Measurements from ENCODE around the gene EFL1. TPM values are rescaled to one million over a fixed set of nuclear protein-coding genes. Genes with fewer than 3 reads are reported as not detected.
"Not testable (repeated sequence)": the region's sequence is repeated elsewhere in the genome, so short reads cannot be mapped to it uniquely, and the experiment has no call there.

The EFL1 gene
- polyA plus RNA-seq (ENCODE audit: insufficient read length in 10 of 10): 10 to 100 TPM; 10.8 to 16.3 (median 12.9) TPM
- long read RNA-seq, donor 1, partial matches to known transcripts: 0 of 2 reads
- long read RNA-seq, donor 1, other reads (novel, unspliced or antisense): 0 of 2 reads
- long read RNA-seq, donor 2: 0 reads
- long read RNA-seq, donor 3: 0 reads
- long read RNA-seq, donor 4: 0 reads
- long read RNA-seq, donor 5: 0 reads
- long read RNA-seq, donor 6, partial matches to known transcripts: 0 of 1 reads
- long read RNA-seq, donor 6, other reads (novel, unspliced or antisense): 0 of 1 reads
- long read RNA-seq, donor 7, partial matches to known transcripts: 0 of 1 reads
- long read RNA-seq, donor 7, other reads (novel, unspliced or antisense): 0 of 1 reads
- long read RNA-seq, donor 8: 0 reads
- long read RNA-seq, donor 9, partial matches to known transcripts: 0 of 1 reads
- long read RNA-seq, donor 9, other reads (novel, unspliced or antisense): 0 of 1 reads

DNA sequence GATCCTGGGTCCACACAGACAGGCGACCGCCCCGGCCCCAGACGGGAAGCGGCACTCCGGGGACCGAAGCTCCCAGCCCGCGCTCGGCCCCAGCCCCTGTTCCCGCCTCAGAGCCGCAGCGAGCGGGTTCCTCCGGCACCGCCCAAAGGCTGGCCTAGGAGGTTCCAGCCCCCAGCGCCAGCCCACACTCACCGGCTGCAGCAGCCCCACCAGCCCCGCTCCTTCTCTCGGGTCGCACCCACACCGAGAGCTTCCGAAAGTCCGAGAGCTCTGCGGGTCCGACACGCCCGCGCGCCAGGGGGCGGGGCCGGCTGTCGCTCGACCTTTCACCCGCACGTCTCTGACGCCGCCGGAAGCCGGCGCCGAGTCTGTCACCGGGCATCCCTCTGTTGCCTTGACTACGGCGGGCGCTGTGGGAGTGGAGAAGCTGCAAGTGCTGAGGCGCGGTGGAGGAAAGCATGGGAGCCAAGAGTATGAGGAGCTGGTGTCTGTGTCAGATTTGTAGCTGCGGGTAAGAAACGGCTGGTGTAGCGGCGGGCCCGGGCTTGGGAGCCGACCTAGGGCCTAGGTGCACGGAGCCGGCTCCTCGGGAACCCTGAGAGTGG is at the start of gene EFL1, which contains the start of gene SAXO2:
Gene EFL1 (minus strand): TSS at position 313 of the 605 bp plus-strand sequence. CDS start 956 bp downstream, outside the sequence.
Gene SAXO2 (plus strand): TSS at position 397 of the 605 bp plus-strand sequence. CDS start 62 bp downstream, at position 459.
- DNase-seq: peak; percentile 72 to 95 (median 90)

DNA sequence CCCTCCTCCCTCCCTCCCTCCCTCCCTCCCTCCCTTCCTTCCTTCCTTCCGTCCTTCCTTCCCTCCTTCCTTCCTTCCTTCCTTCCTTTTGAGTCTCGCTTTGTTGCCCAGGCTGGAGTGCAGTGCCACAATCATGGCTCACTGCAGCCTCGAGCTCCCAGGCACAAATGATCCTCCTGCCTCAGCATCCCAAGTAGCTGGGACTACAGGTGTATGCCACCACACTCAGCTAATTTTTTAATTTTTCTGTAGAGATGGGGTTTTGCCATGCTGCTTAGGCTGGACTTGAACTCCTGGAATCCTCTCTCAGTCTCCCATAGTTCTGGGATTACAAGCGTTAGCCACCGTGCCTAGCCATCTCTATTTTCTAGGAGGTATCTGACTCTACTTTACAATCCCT is 48.8 kb upstream of the EFL1 start:
- not testable (repeated sequence) for DNase-seq

DNA sequence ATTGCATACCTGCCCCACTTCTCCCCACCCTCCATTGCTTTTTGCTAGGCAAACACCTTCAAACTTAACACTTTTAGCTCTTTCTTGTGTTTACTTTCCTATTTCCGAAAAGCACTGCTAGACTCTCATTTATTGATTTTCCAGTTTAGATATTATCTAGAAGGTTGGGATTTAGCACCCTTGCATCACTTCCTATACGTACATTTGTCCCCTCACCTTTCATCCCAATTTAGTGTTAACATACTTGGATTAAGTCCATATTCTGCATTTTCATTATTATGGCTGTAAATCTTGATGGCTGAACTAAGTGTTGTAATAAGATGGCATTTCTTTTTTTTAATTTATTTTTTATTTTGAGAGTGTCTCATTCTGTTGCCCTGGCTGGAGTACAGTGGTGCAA is 47.3 kb upstream of the EFL1 start:
- DNase-seq: no peak

DNA sequence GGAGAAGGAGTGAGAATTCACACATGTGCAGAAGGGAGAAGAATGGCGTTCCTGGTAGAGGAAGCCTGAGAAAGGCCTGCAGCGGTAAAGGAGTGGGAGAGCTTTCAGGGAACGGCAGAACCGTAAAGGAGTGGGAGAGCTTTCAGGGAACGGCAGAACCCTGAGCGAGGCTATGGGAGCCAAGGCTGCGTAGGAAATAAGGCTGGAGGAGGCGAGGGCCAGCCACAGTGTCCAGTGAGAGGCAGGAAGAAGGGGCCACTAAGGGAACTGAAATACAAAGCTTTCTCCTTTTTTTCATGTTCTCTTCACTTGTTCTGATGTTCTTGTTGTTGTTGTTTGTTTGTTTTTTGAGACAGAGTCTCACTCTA is 45.2 kb upstream of the EFL1 start:
- no peak for DNase-seq

DNA sequence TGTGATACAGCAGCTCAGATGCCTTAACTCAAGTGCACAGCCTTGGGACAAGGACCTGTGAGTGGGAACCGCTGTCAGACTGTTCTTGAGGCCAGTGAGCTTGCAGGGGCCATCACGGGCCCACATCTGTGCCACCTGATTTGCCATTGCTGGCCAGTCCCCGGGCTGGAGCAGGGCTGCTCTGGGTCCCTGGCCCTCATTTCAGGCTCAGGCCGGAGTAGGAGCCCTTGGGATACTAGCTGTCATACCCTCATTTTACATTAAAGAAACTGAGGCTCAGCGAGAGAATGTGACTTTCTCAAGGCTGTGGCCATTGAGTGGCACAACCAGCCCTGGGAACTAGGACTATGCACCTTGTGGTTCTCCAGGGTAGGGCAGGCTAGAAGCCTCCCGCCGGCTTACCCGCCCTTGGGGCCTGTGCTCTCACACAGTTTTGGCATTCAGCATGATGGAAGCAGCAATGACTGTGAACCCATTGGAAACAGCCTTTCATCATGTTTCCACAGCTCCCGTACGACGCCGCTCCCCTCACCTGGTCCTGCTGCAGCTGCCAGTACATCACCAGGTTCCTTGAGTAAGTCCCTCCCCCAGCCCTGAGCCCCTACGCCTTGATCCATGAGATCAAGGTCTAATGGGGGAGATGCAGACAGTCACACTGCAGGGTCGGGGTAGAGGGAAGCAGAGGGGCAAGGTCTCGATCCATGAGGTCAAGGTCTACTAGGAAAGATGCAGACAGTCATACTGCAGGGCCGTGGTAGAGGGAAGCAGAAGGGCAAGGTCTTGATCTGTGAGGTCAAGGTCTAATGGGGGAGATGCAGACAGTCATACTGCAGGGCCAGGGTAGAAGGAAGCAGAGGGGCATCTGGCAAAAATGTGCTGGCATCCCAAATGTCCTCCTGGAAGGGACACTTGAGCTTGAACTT is 44.5 kb upstream of the EFL1 start:
- DNase-seq: no peak

DNA sequence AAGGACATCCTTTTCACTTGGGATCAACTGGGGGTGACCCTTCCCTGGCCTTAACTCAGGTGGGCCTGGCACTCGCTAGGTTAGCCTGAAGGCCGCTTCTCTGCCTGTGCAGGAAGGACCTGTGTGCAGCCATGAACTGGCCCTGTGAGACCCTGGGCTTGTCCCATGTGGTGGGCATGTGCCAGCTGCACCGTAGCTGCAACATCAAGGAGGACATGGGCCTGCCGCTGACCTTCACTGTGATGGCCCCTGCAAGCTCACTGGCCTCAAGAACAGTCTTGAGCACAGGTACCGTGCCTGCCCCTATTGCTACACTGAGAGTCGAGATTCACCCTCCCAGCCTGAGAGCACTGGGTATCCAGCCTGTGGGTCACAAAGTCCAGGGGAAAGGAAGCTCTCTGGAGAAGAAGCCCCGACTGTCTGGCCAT is 43.1 kb upstream of the EFL1 start:
- DNase-seq: no peak

DNA sequence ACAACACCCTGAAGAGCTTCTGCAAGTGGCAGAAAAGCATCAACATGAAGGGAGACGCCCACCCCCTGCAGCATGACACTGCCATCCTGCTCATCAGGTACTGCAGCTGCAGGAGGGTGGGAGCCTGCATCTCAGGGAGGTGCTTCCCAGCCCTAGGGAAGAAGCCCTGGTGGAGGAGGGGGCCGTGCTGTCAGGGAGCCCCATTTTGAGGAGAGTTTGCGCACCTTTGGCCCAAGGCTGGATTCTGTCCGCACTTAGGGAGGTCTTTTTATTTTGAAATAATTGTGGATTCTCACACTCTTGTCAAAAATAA is 42.2 kb upstream of the EFL1 start:
- no peak for DNase-seq

DNA sequence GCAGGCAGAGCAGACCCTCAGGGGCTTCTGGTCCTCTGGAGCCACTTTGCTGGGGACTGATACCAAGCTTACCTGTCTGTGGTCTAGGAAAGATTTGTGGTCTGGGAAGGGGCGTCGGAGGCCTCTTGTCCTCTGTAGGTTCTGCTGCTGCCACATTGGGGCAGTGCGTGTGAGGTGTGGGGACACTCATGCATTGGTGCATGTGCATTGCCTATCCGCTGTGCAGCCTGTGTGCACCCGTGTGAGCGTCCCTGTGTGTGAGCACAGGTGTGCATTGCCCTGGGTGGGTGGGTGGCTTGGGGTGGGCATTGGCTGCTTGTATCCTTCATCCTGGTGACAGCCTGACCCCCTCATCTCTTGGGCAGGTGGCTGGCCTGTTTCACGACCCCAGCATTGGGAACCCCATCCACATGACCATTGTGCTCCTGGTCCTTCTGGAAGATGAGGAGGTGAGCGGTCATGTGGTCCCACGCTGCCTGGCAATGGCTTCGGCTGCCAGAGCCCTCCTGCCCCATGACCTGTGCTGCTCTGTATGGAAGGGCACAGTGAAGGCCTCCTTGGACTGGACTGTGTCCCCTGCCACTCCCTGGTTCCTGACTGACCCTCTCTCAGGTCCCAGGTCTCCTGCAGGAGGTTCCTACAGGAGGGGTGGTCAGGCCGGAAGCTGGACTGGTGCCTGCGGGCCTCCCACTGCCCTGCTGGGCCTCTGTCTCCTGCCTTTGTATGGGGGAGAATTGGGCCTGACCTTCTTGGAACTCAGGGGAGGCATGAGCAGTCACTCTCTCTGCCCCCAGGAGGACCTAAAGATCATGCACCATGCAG is 41.6 kb upstream of the EFL1 start:
- DNase-seq: no peak

DNA sequence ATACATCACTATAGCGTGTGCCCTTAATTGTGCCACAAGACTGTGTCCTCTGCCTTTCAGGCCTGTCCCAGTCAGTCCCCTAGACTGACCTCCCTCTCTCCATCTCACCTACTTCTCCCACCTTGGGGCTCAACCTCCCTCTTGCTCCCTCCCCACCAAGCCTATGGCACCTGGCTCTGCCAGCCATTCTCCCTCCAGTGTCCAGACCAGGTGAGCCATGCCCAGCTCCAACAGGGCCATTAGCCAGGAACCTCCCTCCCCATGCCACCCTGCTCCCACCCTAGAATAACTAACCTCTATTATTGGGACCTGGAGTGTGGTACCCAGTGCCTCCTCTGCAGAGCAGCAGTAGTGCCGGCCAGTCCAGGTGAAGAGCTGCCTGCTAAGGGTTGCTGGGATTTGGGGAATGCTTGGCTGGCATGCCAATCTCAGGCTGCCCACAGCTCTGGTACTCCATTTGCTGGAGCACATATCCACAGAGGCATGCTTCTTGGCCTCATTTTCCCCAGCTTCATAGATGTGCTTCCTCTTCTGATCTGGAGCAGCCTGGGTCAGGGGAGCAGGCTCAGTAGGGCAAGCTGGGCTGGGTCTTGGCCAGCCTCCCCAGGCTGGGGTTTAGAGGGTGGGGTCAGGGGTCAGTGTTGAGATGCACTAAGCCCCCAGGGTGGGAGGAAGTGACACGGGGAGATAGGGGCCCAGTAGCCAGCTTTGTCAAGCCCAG is 38.9 kb upstream of the EFL1 start:
- DNase-seq: no peak

DNA sequence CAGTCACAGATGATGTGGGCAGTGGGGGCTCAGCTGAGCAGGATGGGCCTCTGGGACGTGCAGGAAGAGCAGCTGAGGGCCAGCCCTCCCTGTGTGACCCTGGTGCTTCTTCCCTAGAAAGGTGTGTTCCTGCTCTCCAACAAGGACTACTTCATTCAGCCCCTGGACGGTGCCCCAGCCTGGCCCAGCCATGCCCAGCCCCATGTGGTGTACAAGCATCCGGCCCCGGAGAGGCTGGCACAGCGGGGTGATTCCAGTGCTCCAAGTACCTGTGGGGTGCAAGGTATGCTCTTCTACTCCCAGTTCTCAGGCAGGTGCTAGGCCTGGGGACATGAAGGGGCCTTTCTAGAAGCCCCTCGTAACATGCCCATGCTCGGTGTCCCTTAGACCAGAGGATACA is 38.3 kb upstream of the EFL1 start:
- no peak for DNase-seq

DNA sequence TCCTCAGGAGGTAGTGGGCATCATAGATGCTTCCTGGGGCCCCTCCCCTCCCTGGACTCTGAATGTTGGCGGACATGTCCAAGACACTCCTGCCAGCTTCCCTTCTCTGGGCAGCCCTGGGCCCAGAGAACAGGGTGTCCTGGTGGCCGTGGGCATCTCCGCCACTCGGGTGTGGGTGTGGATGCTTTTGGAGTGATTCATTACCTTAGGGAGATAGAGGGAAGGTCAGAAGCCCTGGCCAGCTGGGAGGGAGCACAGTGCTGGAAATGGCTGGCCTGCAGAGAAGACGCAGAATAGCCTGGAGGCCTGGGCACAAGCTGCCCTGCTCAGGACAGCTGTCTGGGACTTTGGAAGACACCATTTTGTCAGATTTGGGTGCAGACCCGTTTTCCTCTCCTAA is 37.8 kb upstream of the EFL1 start:
- not testable (repeated sequence) for DNase-seq

DNA sequence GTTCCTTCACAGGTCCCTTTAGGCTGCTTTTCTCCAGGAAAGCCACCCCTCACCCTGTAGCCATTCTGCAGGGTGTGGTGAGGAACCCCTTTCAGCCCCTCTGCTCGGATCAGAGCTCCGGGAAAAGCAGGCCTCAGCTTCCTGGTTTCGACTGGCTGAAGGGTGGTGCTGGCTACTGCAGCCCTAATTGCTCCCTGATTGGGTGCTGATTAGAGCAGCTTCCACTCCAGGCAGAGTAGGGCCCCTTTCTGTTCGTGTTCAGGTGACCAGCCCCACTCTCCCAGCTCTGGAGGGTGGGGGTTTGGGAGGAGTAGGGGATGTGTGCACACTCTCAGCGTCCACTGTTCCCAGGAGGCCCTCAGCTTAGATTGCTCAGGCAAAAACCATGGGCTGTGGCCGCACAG is 37.0 kb upstream of the EFL1 start:
- DNase-seq: not testable (repeated sequence)

DNA sequence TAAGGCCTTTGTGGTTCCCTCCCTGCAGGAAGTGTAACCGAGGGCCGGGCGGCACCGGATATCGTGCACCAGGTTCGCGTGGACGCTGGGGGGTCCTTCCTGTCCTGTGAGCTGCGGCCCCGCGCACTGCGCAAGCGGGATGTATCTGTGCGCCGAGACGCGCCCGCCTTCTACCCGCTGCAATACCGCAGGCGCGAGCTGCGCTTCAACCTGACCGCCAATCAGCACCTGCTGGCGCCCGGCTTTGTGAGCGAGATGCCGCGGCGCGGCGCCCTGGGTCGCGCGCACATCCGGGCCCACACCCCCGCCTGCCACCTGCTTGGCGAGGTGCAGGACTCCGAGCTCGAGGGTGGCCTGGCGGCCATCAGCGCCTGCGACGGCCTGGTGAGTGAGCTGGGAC is 36.0 kb upstream of the EFL1 start:
- no peak for DNase-seq

DNA sequence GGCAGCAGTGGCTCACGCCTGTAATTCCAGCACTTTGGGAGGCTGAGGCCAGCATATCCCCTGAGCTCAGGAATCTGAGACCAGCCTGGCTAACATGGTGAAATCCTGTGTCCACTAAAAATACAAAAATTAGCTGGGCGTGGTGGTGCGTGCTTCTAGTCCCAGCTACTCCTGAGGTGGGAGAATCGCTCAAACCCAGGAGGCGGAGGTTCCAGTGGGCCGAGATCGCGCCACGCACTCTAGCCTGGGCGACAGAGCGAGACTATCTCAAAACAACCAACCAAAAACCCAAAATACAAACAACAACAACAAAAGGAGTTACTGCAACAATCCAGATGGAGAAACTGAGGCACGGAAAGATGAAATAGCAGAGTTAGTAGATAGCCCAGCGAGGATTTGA is 35.5 kb upstream of the EFL1 start:
- DNase-seq: no peak

DNA sequence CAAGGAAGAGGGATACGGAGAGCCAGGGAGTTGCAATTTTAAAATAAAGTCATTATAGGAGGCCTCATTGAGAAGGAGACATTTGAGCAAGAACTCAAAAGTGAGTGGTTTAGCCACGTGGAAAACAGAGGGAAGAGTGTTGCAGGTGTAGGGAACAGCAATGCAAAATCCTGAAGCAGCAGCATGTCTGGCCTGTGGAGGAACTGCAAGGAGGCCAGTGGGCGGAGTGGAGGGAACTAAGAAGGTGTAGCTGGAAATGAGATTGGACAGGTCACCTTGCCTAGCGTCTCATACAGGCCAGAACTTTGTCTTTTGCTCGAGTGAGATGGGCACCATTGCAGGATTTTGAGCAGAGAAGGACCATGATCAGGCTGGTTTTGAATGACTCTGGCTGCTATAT is 35.0 kb upstream of the EFL1 start:
- no peak for DNase-seq

DNA sequence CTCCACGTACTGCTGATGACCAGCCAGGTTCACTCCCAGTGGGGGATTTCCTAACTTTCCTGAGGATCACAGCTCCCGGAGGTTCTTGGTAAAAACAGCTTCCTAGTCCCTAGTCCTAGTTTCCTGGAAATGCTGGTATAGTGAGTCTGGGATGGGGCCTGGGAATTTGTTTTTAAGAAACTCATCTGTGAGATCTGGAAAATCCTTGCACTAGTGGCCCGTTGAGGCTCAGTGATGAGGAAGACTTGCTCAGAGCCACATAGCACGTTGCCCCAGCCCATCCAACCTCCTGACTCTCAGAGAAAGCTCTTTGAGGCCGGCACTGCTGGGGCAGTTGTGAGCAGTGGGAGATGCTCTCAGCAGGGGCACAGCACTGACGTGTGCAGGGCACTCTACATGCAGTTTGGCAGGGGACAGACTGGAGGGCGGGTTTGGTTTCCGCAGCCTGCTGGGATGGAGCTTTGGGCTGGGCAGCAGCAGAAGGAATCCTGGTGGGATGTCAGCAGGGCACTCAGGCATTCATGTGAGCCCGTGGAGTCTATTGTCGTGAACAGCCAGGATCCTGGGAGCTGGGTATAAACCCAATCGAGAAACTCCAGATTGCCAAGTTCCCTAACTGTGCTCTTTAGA is 31.6 kb upstream of the EFL1 start:
- DNase-seq: no peak

DNA sequence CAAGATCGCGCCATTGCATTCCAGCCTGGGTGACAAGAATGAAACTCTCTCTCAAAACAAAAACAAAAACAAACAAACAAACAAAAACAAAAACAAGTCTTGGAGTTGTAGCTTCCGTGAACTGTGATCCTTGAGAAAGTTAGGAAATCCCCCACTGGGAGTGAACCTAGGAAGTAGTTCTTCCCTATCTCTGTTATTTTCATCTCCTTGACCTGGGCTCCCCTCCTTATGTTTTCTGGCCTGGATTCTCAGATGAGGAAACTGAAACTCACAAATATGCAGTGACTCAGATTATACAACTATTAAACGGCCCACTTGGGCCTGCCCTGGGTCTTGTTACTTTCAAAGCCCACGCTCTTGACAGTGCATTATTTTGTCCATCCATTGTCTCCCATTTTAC is 29.7 kb upstream of the EFL1 start:
- DNase-seq: no peak

DNA sequence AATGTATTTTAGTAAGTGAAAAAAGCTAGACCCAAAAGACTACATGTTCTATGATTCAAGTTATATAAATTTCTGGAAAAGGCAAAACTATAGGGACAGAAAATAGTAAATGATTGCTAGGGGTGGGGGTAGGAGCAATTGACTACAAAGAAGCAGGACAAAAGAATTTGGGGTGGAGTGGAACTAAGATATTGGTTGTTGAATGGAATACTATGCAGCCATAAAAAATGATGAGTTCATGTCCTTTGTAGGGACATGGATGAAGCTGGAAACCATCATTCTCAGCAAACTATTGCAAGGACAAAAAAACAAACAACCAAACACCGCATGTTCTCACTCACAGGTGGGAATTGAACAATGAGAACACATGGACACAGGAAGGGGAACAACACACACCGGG is 25.7 kb upstream of the EFL1 start:
- not testable (repeated sequence) for DNase-seq

DNA sequence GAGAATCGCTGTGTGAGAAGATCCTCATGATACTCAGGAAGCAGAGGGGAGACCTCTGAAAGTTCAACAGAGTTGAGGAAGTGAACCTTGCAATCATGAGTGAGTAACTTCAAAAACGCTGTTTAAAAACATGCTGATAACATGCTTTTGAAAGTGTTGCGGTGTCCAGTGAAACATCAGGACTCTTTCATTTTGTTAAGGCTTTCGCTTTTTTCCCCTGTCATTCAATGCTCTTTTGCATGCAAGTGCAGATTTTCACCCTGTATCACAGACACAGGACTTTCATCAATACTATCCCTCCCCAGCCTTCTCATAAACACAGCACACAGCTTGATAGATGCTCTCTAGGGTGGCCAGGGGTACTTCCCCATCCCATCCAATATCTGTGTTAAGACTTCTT is 23.9 kb upstream of the EFL1 start:
- not testable (repeated sequence) for DNase-seq

DNA sequence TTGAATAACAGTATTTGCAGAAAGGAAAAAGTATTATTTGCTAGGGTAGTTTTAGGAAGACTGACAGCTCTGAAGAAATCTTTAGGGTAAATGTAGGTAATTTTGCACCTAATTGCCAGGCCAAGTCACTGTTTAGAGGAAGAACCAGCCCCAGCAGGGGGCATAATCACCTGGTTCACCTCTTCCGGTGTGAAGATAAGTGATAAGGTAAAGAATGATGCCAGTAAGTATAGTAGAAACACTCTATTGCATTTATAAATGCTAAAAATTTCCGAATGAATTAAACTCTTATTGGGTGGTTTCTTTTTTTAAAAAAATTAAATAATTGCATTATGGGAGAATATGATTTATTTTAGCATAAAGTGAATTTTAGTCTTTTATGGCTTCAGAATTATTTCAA is 21.8 kb upstream of the EFL1 start:
- DNase-seq: not testable (repeated sequence)
